CD4-positive, alpha-beta memory T cell (primary cell): ENCODE results near the gene C12orf56. TPM values are rescaled to one million over a fixed set of nuclear protein-coding genes. Genes with fewer than 3 reads are reported as not detected.

Experiments used
- CTCF ChIA-PET: fragments of 350-600 bp; sonication (Branson Sonifier 250); formaldehyde crosslinking; loops from one replicate; lab custom pipeline; 2021; ENCODE audit warnings: inconsistent platforms; ENCODE audit not compliant: partially characterized antibody; lab: Charles Lee
- POLR2A ChIA-PET: fragments of 350-600 bp; sonication (Branson Sonifier 250); formaldehyde crosslinking; loops from one replicate; lab custom pipeline; 2021; ENCODE audit not compliant: partially characterized antibody; lab: Charles Lee
- DNase-seq, 5 donors: peaks; one replicate each; pipeline versions ENCODE4 v3.0.0 to v3.0.0-alpha.2; 2020 to 2022; ENCODE audit warnings: mixed read lengths in 1 of 5
- H3K27ac ChIP-seq: one replicate; pipeline ENCODE4 v1.7.0; 2013; ENCODE audit warnings: low read depth, low read length
- H3K27me3 ChIP-seq: 2 replicates; pipeline ENCODE4 v1.7.0; 2013; ENCODE audit warnings: mild to moderate bottlenecking, low read length, moderate library complexity; ENCODE audit not compliant: insufficient read depth
- H3K36me3 ChIP-seq: 2 replicates; pipeline ENCODE4 v1.7.0; 2013; ENCODE audit warnings: mild to moderate bottlenecking, low read length, moderate library complexity; ENCODE audit not compliant: insufficient read depth
- H3K4me1 ChIP-seq: 2 replicates; pipeline ENCODE4 v1.7.0; 2013; ENCODE audit warnings: mild to moderate bottlenecking, low read length, moderate library complexity; ENCODE audit not compliant: insufficient read depth
- H3K4me3 ChIP-seq, 2 donors: one replicate each; pipeline ENCODE4 v1.7.0; 2013; ENCODE audit warnings: low read length in 2 of 2, mild to moderate bottlenecking in 1 of 2
- H3K9me3 ChIP-seq, 2 donors: one replicate each; pipeline ENCODE4 v1.7.0; 2013; ENCODE audit warnings: low read length in 2 of 2, control low read depth in 1 of 2; ENCODE audit not compliant: control insufficient read depth in 1 of 2
- H3K27ac Mint-ChIP-seq, 7 donors: one replicate each; pipeline ENCODE4 v1.8.0; 2020 to 2021; ENCODE audit warnings: mixed read lengths in 7 of 7, mild to moderate bottlenecking in 6 of 7, inconsistent platforms in 3 of 7, moderate library complexity in 3 of 7
- H3K27me3 Mint-ChIP-seq, 2 donors: one replicate each; pipeline ENCODE4 v1.8.0; 2020 to 2021; ENCODE audit warnings: mixed read lengths in 2 of 2
- H3K36me3 Mint-ChIP-seq, 2 donors: one replicate each; pipeline ENCODE4 v1.8.0; 2020 to 2021; ENCODE audit warnings: mixed read lengths in 2 of 2, inconsistent platforms in 1 of 2, mild to moderate bottlenecking in 1 of 2
- H3K4me1 Mint-ChIP-seq, 4 donors: one replicate each; pipeline ENCODE4 v1.8.0; 2020 to 2021; ENCODE audit warnings: mixed read lengths in 4 of 4, mild to moderate bottlenecking in 1 of 4
- H3K4me3 Mint-ChIP-seq, 8 donors: one replicate each; pipeline ENCODE4 v1.8.0; 2020 to 2021; ENCODE audit warnings: mixed read lengths in 8 of 8, mild to moderate bottlenecking in 7 of 8, moderate library complexity in 6 of 8, inconsistent platforms in 3 of 8
- H3K9me3 Mint-ChIP-seq, 8 donors: one replicate each; pipeline ENCODE4 v1.8.0; 2020 to 2021; ENCODE audit warnings: mixed read lengths in 8 of 8, mild to moderate bottlenecking in 5 of 8, inconsistent platforms in 3 of 8, moderate library complexity in 1 of 8
- intact Hi-C: fragments of 100-400 bp; cut with micrococcal nuclease; formaldehyde crosslinking; loops from one replicate; pipeline ENCODE4 v1.15.1; 2023
- polyA plus RNA-seq, 2 donors: library from polyadenylated mRNA; unstranded; fragments of 300-500 nt; fragmentation: Illumina TruSeq; gene quantifications; one replicate each; pipeline ENCODE4 v1.2.3, GENCODE V29; 2021
- total RNA-seq, 2 experiments: library from RNA; stranded (reverse); gene quantifications; one replicate each; pipeline ENCODE4 v1.2.3, GENCODE V29; 2021

C12orf56 gene
- total and polyA plus RNA-seq, 4 experiments from 2014 or later: not detected

DNA sequence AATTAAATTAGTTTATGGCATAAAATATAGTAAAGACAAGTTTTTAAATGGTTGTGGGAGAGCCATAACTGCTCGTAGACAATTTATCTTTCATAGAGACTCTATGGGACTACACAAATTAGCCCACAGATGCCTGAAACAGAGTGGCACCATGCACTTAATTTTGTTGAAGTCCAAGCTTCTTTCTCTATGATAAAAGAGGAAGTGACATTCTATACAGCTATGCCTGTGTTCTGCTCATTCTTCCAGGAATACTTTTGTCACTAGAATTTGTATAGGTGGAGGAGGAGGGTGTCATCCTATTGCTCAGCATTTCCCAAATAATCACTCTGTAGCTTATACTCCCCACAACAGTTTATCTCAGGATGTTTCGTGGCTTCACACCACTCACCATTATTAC is 124.7 kb downstream of the C12orf56 start:
- Mint-ChIP-seq H3K4me3 (no peak overlapping the region), H3K27me3 (peaks cover 0 to 2% of the 10 kb centered on the region in 2 donors), H3K4me1 (no peaks in the 10 kb centered on the region), H3K27ac (no peak overlapping the region), H3K36me3 (no peaks in the 10 kb centered on the region), H3K9me3 (no peaks in the 10 kb centered on the region)
- Histone ChIP-seq H3K9me3 (no peaks in the 10 kb centered on the region), H3K36me3 (no peaks in the 10 kb centered on the region), H3K4me1 (no peaks in the 10 kb centered on the region), H3K4me3 (no peak overlapping the region), H3K27me3 (no peaks in the 10 kb centered on the region), H3K27ac (no peak overlapping the region)
- no peak for DNase-seq
- intact Hi-C loops: no loop called here
- POLR2A ChIA-PET: no interaction called here
- CTCF ChIA-PET: interaction anchor here (0.8 to 1.6 kb wide), 2 partner anchors 9 to 125 kb away, joined by 3 read pairs; partner anchors contain the start of gene C12orf56

- ChIA-PET POLR2A (no interaction called here), CTCF (no interaction called here)
- H3K4me3 Mint-ChIP-seq: no peak overlapping the region
- no peak for DNase-seq
- Histone ChIP-seq H3K36me3 (no peaks in the 10 kb centered on the region), H3K4me1 (no peaks in the 10 kb centered on the region), H3K27me3 (no peaks in the 10 kb centered on the region), H3K27ac (no peak overlapping the region), H3K9me3 (no peaks in the 10 kb centered on the region), H3K4me3 (no peak overlapping the region)
- intact Hi-C loops: no loop called here
- peaks cover 0 to 2% of the 10 kb centered on the region in 2 donors for H3K27me3 Mint-ChIP-seq
- no peak overlapping the region for H3K27ac Mint-ChIP-seq
- no peaks in the 10 kb centered on the region for H3K4me1 Mint-ChIP-seq
- H3K9me3 Mint-ChIP-seq: no peaks in the 10 kb centered on the region
- no peaks in the 10 kb centered on the region for H3K36me3 Mint-ChIP-seq
These were observed 128.7 kb downstream of the C12orf56 start for GRCh38 chr12:64261813-64262212.

GRCh38 chr12:64258576-64258975 is 132.0 kb downstream of the C12orf56 start:
- no peaks in the 10 kb centered on the region for H3K36me3 ChIP-seq
- ChIA-PET POLR2A (no interaction called here), CTCF (interaction anchor here (1.4 to 3.3 kb wide), 4 partner anchors 12 to 456 kb away, joined by 3 to 24 read pairs (median 4); partner anchors contain the start of gene SRGAP1)
- intact Hi-C loops: loop anchor here (5.0 kb wide), 1 partner anchor 836 kb away; no protein-coding TSS in a partner anchor
- Mint-ChIP-seq H3K36me3 (no peaks in the 10 kb centered on the region), H3K9me3 (no peaks in the 10 kb centered on the region), H3K4me1 (peaks cover 0 to 9% (median under 1%) of the 10 kb centered on the region in 4 donors), H3K4me3 (no peak overlapping the region), H3K27me3 (peaks cover 0 to 2% of the 10 kb centered on the region in 2 donors), H3K27ac (no peak overlapping the region)
- no peaks in the 10 kb centered on the region for H3K27me3 ChIP-seq
- no peak overlapping the region for H3K4me3 ChIP-seq
- no peak for DNase-seq
- no peak overlapping the region for H3K27ac ChIP-seq
- no peaks in the 10 kb centered on the region for H3K4me1 ChIP-seq
- H3K9me3 ChIP-seq: no peaks in the 10 kb centered on the region

DNA sequence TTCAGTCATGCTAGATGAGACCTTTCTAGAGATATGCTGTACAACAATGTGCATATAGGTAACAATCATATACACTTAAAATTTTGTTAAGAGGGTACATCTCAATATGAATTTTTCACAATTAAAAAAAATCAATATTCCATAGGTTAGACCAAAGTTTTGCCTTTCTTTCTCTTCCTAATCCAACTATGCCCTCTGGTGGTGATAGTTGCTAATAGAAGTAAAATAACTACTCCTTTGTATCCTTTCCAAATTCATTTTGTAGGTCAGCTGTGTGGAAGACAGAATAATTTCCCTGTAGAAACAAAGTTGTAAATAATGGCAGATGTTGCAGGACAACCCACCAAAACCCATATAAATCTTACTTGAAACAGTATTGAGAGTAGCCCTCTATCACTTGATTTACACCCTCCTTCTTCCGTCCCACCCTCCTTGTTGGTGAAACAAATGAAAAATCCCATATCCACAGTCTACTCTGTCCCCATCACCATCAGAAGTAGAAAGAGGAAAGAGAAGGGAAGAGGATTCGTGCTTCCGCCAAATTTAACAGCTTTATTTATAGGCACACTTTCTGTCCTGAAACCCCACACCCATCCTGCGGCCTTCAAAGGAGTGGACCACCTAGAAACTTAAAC is 134.3 kb downstream of the C12orf56 start:
- POLR2A ChIA-PET: interaction anchor here (0.8 kb wide), 1 partner anchor 412 kb away, joined by 4 read pairs; the partner anchor contains the start of gene SRGAP1
- peak in 4 of 5 donors; percentile 41 to 56 (median 51) for DNase-seq
- Mint-ChIP-seq H3K4me1 (peaks cover 0 to 9% (median under 1%) of the 10 kb centered on the region in 4 donors), H3K4me3 (no peak overlapping the region), H3K27ac (no peak overlapping the region), H3K9me3 (no peaks in the 10 kb centered on the region), H3K27me3 (no peaks in the 10 kb centered on the region), H3K36me3 (no peaks in the 10 kb centered on the region)
- Histone ChIP-seq H3K9me3 (no peaks in the 10 kb centered on the region), H3K4me3 (no peak overlapping the region), H3K36me3 (no peaks in the 10 kb centered on the region), H3K4me1 (no peaks in the 10 kb centered on the region), H3K27ac (no peak overlapping the region), H3K27me3 (no peaks in the 10 kb centered on the region)
- CTCF ChIA-PET: interaction anchor here (0.6 to 3.3 kb wide), 14 partner anchors 11 to 1156 kb away, joined by 3 to 24 read pairs (median 4); partner anchors contain the start of gene SRGAP1
- intact Hi-C loops: loop anchor here (1.0 to 5.0 kb wide), 5 partner anchors 136 to 834 kb away; partner anchors contain the start of gene SRGAP1

DNA sequence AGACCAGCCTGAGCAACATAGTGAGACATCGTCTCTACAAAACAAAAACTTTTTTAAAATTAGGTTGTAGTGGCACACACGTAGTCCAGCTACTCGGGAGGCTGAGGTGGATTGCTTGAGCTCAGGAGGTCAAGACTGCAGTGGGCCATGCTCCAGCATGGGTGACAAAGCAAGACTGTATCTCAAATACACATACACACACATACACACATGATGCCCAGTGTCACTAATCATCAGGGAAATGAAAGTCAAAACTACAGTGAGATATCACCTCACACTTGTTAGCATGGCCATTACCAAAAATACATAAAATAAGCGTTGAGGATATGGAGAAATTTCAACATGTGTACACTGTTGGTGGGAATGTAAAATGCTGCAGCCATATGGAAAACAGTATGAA is 135.3 kb downstream of the C12orf56 start:
- POLR2A ChIA-PET: no interaction called here
- H3K4me3 ChIP-seq: no peak overlapping the region
- Mint-ChIP-seq H3K27me3 (peaks cover 0 to 1% of the 10 kb centered on the region in 2 donors), H3K36me3 (no peaks in the 10 kb centered on the region), H3K4me3 (no peak overlapping the region), H3K4me1 (peaks cover 0 to 9% (median under 1%) of the 10 kb centered on the region in 4 donors), H3K9me3 (no peaks in the 10 kb centered on the region), H3K27ac (no peak overlapping the region)
- H3K27me3 ChIP-seq: no peaks in the 10 kb centered on the region
- CTCF ChIA-PET: interaction anchor here (1.1 to 3.2 kb wide), 3 partner anchors 10 to 410 kb away, joined by 3 to 7 read pairs (median 5); partner anchors contain the start of gene SRGAP1
- DNase-seq: no peak
- no peaks in the 10 kb centered on the region for H3K9me3 ChIP-seq
- no peak overlapping the region for H3K27ac ChIP-seq
- intact Hi-C loops: loop anchor here (5.0 kb wide), 1 partner anchor 833 kb away; no protein-coding TSS in a partner anchor
- no peaks in the 10 kb centered on the region for H3K4me1 ChIP-seq
- no peaks in the 10 kb centered on the region for H3K36me3 ChIP-seq

- CTCF ChIA-PET: no interaction called here
- Histone ChIP-seq H3K27me3 (no peaks in the 10 kb centered on the region), H3K4me3 (no peak overlapping the region), H3K9me3 (no peaks in the 10 kb centered on the region), H3K36me3 (no peaks in the 10 kb centered on the region), H3K4me1 (no peaks in the 10 kb centered on the region), H3K27ac (no peak overlapping the region)
- H3K27me3 Mint-ChIP-seq: peaks cover 0 to 4% of the 10 kb centered on the region in 2 donors
- DNase-seq: no peak
- no peaks in the 10 kb centered on the region for H3K9me3 Mint-ChIP-seq
- H3K27ac Mint-ChIP-seq: no peak overlapping the region
- POLR2A ChIA-PET: no interaction called here
- intact Hi-C loops: no loop called here
- H3K4me3 Mint-ChIP-seq: no peak overlapping the region
- no peaks in the 10 kb centered on the region for H3K36me3 Mint-ChIP-seq
- H3K4me1 Mint-ChIP-seq: peaks cover 0 to 9% (median under 1%) of the 10 kb centered on the region in 4 donors
These were observed 137.2 kb downstream of the C12orf56 start for GRCh38 chr12:64253356-64253755.

GRCh38 chr12:64252681-64253080 is 137.9 kb downstream of the C12orf56 start:
- Histone ChIP-seq H3K36me3 (no peaks in the 10 kb centered on the region), H3K27me3 (no peaks in the 10 kb centered on the region), H3K4me3 (no peak overlapping the region), H3K9me3 (no peaks in the 10 kb centered on the region), H3K4me1 (no peaks in the 10 kb centered on the region), H3K27ac (no peak overlapping the region)
- ChIA-PET POLR2A (no interaction called here), CTCF (no interaction called here)
- no peak for DNase-seq
- no peaks in the 10 kb centered on the region for H3K36me3 Mint-ChIP-seq
- peak overlapping the region in 1 of 7 donors; percentile 0 for H3K27ac Mint-ChIP-seq
- H3K4me3 Mint-ChIP-seq: no peak overlapping the region
- H3K9me3 Mint-ChIP-seq: no peaks in the 10 kb centered on the region
- H3K4me1 Mint-ChIP-seq: peaks cover 0 to 9% (median under 1%) of the 10 kb centered on the region in 4 donors
- peaks cover 0 to 4% of the 10 kb centered on the region in 2 donors for H3K27me3 Mint-ChIP-seq
- intact Hi-C loops: no loop called here
